ENCODE measurements around the gene KIF26B. TPM values are rescaled to one million over a fixed set of nuclear protein-coding genes. Genes with fewer than 3 reads are reported as not detected.

The KIF26B gene
- polyA plus RNA-seq, 1 donor from 2014 or later, result 6.3 TPM

DNA sequence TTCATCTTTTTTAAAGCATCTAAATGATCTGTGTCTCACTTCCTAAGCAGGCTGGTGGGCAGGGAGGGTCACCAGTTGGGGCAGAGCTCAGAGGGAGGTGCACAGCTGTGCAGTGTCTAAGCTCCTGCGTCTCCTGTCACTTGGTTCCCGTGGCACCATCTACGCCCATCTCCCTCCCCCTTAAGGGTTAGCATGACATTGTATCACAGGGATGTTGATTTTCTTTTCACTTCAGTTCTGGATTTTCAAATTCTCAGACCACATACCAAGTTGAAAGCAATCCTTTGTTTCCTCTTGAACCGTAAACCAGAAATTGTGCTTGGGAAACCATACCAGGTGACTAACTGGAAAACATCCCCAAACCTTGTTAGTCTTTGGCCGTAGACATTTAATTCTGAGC lies 187.0 kb downstream of the KIF26B start:
- no peaks in the 10 kb centered on the region for H3F3A ChIP-seq (ENCODE audit: insufficient read depth, low read length, poor library complexity, severe bottlenecking)
- H3K9me2 ChIP-seq (ENCODE audit: insufficient read depth, low read length), result no peaks in the 10 kb centered on the region
- no peak overlapping the region for H3K27ac ChIP-seq (ENCODE audit: low read length)
- no peaks in the 10 kb centered on the region for H3K79me2 ChIP-seq (replicated peaks; ENCODE audit: insufficient read depth, low read length)
- no peaks in the 10 kb centered on the region for H3K9me3 ChIP-seq (ENCODE audit: low read length)
- H4K20me1 ChIP-seq (ENCODE audit: insufficient read depth), result no peaks in the 10 kb centered on the region
- H3K4me3 ChIP-seq (ENCODE audit: low read length), result no peak overlapping the region
- TF ChIP-seq SMC3 (conservative IDR thresholded peaks at IDR 0.05; ENCODE audit: poor library complexity) (no peak), RAD21 (conservative IDR thresholded peaks at IDR 0.05) (no peak), TAF1 (IDR thresholded peaks at IDR 0.05; ENCODE audit: low read depth) (no peak), MXI1 (conservative IDR thresholded peaks at IDR 0.05; ENCODE audit: poor library complexity, severe bottlenecking) (no peak), POLR2AphosphoS5 (IDR thresholded peaks at IDR 0.05) (no peak), EP300 (conservative IDR thresholded peaks at IDR 0.05; ENCODE audit: poor library complexity, severe bottlenecking) (no peak), EZH2 (IDR thresholded peaks at IDR 0.05; ENCODE audit: borderline replicate concordance, insufficient read depth, low read length, poor library complexity, severe bottlenecking) (no peak)
- TF ChIP-seq, protein P1, sequence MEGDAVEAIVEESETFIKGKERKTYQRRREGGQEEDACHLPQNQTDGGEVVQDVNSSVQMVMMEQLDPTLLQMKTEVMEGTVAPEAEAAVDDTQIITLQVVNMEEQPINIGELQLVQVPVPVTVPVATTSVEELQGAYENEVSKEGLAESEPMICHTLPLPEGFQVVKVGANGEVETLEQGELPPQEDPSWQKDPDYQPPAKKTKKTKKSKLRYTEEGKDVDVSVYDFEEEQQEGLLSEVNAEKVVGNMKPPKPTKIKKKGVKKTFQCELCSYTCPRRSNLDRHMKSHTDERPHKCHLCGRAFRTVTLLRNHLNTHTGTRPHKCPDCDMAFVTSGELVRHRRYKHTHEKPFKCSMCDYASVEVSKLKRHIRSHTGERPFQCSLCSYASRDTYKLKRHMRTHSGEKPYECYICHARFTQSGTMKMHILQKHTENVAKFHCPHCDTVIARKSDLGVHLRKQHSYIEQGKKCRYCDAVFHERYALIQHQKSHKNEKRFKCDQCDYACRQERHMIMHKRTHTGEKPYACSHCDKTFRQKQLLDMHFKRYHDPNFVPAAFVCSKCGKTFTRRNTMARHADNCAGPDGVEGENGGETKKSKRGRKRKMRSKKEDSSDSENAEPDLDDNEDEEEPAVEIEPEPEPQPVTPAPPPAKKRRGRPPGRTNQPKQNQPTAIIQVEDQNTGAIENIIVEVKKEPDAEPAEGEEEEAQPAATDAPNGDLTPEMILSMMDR (IDR thresholded peaks at IDR 0.05; ENCODE audit: poor library complexity, severe bottlenecking), result no peak
- TF ChIP-seq, protein P2, sequence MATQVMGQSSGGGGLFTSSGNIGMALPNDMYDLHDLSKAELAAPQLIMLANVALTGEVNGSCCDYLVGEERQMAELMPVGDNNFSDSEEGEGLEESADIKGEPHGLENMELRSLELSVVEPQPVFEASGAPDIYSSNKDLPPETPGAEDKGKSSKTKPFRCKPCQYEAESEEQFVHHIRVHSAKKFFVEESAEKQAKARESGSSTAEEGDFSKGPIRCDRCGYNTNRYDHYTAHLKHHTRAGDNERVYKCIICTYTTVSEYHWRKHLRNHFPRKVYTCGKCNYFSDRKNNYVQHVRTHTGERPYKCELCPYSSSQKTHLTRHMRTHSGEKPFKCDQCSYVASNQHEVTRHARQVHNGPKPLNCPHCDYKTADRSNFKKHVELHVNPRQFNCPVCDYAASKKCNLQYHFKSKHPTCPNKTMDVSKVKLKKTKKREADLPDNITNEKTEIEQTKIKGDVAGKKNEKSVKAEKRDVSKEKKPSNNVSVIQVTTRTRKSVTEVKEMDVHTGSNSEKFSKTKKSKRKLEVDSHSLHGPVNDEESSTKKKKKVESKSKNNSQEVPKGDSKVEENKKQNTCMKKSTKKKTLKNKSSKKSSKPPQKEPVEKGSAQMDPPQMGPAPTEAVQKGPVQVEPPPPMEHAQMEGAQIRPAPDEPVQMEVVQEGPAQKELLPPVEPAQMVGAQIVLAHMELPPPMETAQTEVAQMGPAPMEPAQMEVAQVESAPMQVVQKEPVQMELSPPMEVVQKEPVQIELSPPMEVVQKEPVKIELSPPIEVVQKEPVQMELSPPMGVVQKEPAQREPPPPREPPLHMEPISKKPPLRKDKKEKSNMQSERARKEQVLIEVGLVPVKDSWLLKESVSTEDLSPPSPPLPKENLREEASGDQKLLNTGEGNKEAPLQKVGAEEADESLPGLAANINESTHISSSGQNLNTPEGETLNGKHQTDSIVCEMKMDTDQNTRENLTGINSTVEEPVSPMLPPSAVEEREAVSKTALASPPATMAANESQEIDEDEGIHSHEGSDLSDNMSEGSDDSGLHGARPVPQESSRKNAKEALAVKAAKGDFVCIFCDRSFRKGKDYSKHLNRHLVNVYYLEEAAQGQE (IDR thresholded peaks at IDR 0.05; ENCODE audit: borderline replicate concordance), result no peak
- no peak overlapping the region for H3K4me2 ChIP-seq (ENCODE audit: low read length)
- no peaks in the 10 kb centered on the region for H3K27me3 ChIP-seq (ENCODE audit: insufficient read depth, low read depth, low read length)
- no peaks in the 10 kb centered on the region for H3K36me3 ChIP-seq (ENCODE audit: insufficient read depth, low read length)
- H2AFZ ChIP-seq (ENCODE audit: low read depth, low read length), result no peak overlapping the region
- H3K9ac ChIP-seq (ENCODE audit: low read length), result no peak overlapping the region

DNA sequence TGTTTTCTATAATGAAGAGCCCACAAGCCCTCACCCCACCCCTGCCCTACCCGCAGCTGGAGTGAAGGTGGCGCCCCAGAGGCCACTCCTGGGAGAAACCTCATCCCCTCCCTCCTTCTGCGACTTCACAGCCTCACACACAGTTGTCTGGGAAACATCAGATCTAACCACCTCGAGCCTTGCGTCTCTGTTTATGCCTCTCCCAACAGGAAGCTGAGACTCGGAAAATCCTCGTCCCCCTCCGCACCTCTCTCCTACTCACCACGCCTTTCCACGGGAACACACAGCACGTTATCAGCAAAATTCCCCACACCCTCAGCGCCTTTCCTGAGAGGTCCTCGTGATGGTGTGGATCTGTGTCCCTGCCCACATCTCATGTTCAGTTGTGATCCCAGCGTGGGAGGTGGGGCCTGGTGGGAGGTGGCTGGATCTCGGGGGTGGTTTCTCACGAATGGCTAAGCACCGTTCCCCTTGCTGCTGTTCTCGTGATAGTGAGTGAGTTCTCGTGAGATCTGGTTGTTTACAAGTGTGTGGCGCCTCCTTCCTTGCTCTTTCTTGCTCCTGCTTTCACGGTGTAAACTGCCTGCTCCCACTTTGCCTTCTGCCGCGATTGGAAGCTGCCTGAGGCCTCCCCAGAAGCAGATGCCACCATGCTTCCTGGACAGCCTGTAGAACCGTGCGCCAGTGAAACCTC lies 190.6 kb downstream of the KIF26B start:
- TF ChIP-seq SMC3 (conservative IDR thresholded peaks at IDR 0.05; ENCODE audit: poor library complexity) (no peak), RAD21 (conservative IDR thresholded peaks at IDR 0.05) (no peak), EP300 (conservative IDR thresholded peaks at IDR 0.05; ENCODE audit: poor library complexity, severe bottlenecking) (no peak), POLR2AphosphoS5 (IDR thresholded peaks at IDR 0.05) (no peak), TAF1 (IDR thresholded peaks at IDR 0.05; ENCODE audit: low read depth) (no peak)
- TF ChIP-seq, protein P1 (IDR thresholded peaks at IDR 0.05; ENCODE audit: poor library complexity, severe bottlenecking), result no peak
- TF ChIP-seq, protein P2 (IDR thresholded peaks at IDR 0.05; ENCODE audit: borderline replicate concordance), result no peak
- Histone ChIP-seq H3K4me3 (ENCODE audit: low read length) (no peak overlapping the region), H3K27ac (ENCODE audit: low read length) (no peak overlapping the region), H3K4me2 (ENCODE audit: low read length) (no peak overlapping the region), H4K20me1 (ENCODE audit: insufficient read depth) (no peaks in the 10 kb centered on the region), H3K79me2 (replicated peaks; ENCODE audit: insufficient read depth, low read length) (no peaks in the 10 kb centered on the region), H3K27me3 (ENCODE audit: insufficient read depth, low read depth, low read length) (no peaks in the 10 kb centered on the region), H3K9me2 (ENCODE audit: insufficient read depth, low read length) (no peaks in the 10 kb centered on the region), H3K9me3 (ENCODE audit: low read length) (no peaks in the 10 kb centered on the region), H3K9ac (ENCODE audit: low read length) (no peak overlapping the region), H3K36me3 (ENCODE audit: insufficient read depth, low read length) (no peaks in the 10 kb centered on the region), H3F3A (ENCODE audit: insufficient read depth, low read length, poor library complexity, severe bottlenecking) (no peaks in the 10 kb centered on the region), H2AFZ (ENCODE audit: low read depth, low read length) (no peak overlapping the region)

Data from neural cell (in vitro differentiated cells).